Stomach (tissue), 9 donors: ENCODE data around the gene RAD9A. TPM values are rescaled to one million over a fixed set of nuclear protein-coding genes. Genes with fewer than 3 reads are reported as not detected.

Source experiments
- DNase-seq, 2 donors: peaks; one replicate each; pipeline versions ENCODE4 v3.0.0 to v3.0.0-alpha.2; 2013 to 2019
- H3K27ac ChIP-seq, 5 donors: fragments of 200-600 bp in 4 of 5; sonication (generic) in 4 of 5; one replicate each; pipeline ENCODE4 v1.5.1; 2013 to 2019; ENCODE audit warnings: mild to moderate bottlenecking in 1 of 5, moderate library complexity in 1 of 5
- H3K27me3 ChIP-seq, 3 donors: fragments of 200-600 bp; sonication (generic); one replicate each; pipeline ENCODE4 v1.5.1; 2017 to 2019; ENCODE audit warnings: mixed run types in 1 of 3
- H3K36me3 ChIP-seq, 4 donors: fragments of 200-600 bp; sonication (generic); 1 replicate in 3 of 4; 2 replicates in 1 of 4; pipeline ENCODE4 v1.5.1; 2016 to 2019
- H3K4me1 ChIP-seq, 4 donors: fragments of 200-600 bp; sonication (generic); one replicate each; pipeline ENCODE4 v1.5.1; 2016 to 2019
- H3K4me3 ChIP-seq, 4 donors: fragments of 200-600 bp; sonication (generic) in 3 of 4; one replicate each; pipeline ENCODE4 v1.5.1; 2016 to 2019; ENCODE audit warnings: mild to moderate bottlenecking in 1 of 4
- H3K9me3 ChIP-seq, 4 donors: fragments of 200-600 bp; sonication (generic); one replicate each; pipeline ENCODE4 v1.5.1; 2016 to 2019
- CTCF ChIP-seq, 7 experiments: fragments of 450-650 bp in 4 of 7; fragments of 200-600 bp in 3 of 7; sonication (generic) in 3 of 7; IDR thresholded peaks; one replicate each; pipeline ENCODE4 v1.5.1; 2016 to 2019; ENCODE audit warnings: antibody characterized with exemption in 7 of 7, control low read depth in 2 of 7, mild to moderate bottlenecking in 1 of 7
- EP300 ChIP-seq: sonication (generic); formaldehyde crosslinking; IDR thresholded peaks from one replicate; pipeline ENCODE4 v1.6.1; 2017; ENCODE audit warnings: antibody characterized with exemption
- POLR2A ChIP-seq, 4 donors: fragments of 450-650 bp; IDR thresholded peaks; one replicate each; pipeline ENCODE4 v1.6.1; 2016; ENCODE audit warnings: antibody characterized with exemption in 4 of 4, control low read depth in 2 of 4, mild to moderate bottlenecking in 1 of 4, moderate library complexity in 1 of 4
- POLR2AphosphoS5 ChIP-seq, 3 donors: sonication (generic); formaldehyde crosslinking; IDR thresholded peaks; one replicate each; pipeline ENCODE4 v1.6.1; 2016; ENCODE audit warnings: antibody characterized with exemption in 3 of 3
- WGBS, 5 donors: extraction: QIAGEN DNeasy Blood & Tissue Kit in 3 of 5; methylation state at CpG; one replicate each; pipeline versions ENCODE4 v1.1.5 to v1.1.7; 2013 to 2018; 5-methylcytosine and 5-hydroxymethylcytosine counted together
- intact Hi-C: fragments of 100-400 bp; cut with DNase I; formaldehyde crosslinking; loops from one replicate; pipeline ENCODE4 v1.15.1; 2023; ENCODE audit warnings: low total_unique reads
- polyA plus RNA-seq, 3 donors: library from polyadenylated mRNA; stranded (reverse); fragments of 200-250 nt; gene quantifications; one replicate each; pipeline ENCODE4 v1.2.3, GENCODE V29; 2013
- total RNA-seq, 5 donors: library from RNA; depleted of rRNA; stranded (reverse); fragments of >200 nt; gene quantifications; one replicate each; pipeline versions ENCODE4 v1.1.0 to v1.2.3, GENCODE V29; 2014 to 2016
- donor health status: healthy with polysubstance abuse.
- donor health status: Bipolar disorder and iron deficiency.
- donor health status: healthy.

The RAD9A gene
- total and polyA plus RNA-seq, 8 donors = 7.0 to 88.9 (median 28.7) TPM

DNA sequence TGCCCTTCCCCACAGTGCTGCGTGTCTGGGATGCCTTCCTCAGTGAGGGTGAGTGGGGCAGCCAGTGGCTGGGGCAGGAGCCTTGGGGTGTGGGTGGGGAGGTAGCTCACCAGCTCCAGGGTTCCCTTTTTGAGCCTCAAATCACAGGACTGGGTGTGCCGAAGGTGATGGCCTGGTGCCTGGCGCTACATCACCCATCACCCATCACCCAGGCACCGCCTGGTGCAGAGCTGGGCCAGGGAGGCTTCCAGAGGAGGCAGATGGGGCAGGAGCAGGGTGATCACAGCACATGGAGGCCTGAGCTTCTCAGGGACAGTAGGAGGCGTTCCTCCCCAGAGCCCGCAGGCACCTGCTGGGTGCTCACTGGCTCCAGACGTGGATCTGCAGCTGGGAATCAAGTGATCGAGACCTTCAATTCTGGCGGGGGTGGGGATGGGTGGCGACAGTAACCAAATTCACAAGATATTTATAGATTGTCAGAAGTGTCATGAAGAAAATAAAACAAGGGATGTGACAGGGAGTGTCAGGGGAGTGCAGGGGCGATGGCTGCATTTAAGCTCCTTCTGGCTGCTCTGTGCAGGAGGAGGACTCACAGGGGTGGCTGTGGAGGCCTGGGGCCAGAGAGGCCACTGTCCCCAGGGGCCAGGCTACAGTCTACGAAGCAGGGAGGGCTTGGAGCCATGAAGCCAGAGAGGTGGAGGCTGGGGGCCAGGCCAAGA lies 15.3 kb downstream of the RAD9A start:
- H3K27ac ChIP-seq = peak overlapping the region in 2 of 5 donors; percentile 57 to 66
- no peak for DNase-seq
- H3K4me3 ChIP-seq = peak overlapping the region in 2 of 4 donors; percentile 2 to 14

DNA sequence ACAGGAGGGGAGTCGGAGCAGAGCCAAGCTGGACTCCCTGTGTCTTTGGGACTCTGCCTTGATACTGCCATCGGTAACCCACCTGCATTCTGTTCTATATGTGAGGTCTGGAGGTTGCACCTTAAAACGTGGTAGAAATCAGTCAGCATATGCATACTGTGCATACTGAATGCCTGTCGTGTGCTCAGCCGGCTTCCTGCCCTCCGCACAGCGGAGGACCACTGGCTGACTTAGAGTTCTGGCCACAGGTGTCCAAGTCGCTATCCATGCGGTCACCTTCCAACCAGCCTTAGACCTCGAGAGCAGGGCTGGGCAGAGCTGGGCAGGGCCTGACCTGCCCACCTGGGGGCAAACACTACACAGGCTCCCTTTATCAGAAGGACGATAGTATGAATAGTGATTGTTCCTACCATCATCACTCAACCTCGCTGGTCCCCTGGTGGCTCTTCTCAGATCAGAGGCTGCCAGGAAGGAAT lies 15.9 kb downstream of the RAD9A start:
- intact Hi-C loops = no loop called here
- no peak for DNase-seq
- Histone ChIP-seq H3K27me3 (peaks cover 0 to 88% (median 0%) of the 10 kb centered on the region in 3 donors), H3K4me1 (peaks cover under 1 to 51% (median 33%) of the 10 kb centered on the region in 4 donors), H3K9me3 (no peaks in the 10 kb centered on the region), H3K27ac (peak overlapping the region in 2 of 5 donors; percentile 57 to 66), H3K36me3 (no peaks in the 10 kb centered on the region), H3K4me3 (peak overlapping the region in 1 of 4 donors; percentile 14)
- TF ChIP-seq POLR2AphosphoS5 (IDR thresholded peaks at IDR 0.05) (no peak), EP300 (no peak), POLR2A (IDR thresholded peaks at IDR 0.05) (no peak), CTCF (IDR thresholded peaks at IDR 0.05) (no peak)
- WGBS, 5 donors = 46 to 61% (median 56%) methylated on average over 5 to 12 of the region's 12 CpGs

More for the DNA sequence above, 15.3 kb downstream of the RAD9A start:
- intact Hi-C loops = no loop called here
- TF ChIP-seq CTCF (IDR thresholded peaks at IDR 0.05) = no peak
- TF ChIP-seq POLR2A (IDR thresholded peaks at IDR 0.05) = no peak
- no peak for TF ChIP-seq EP300
- TF ChIP-seq POLR2AphosphoS5 (IDR thresholded peaks at IDR 0.05) = no peak
- WGBS, 5 donors = 51 to 61% (median 54%) methylated on average over 9 to 12 of the region's 12 CpGs
- Histone ChIP-seq H3K9me3 (no peaks in the 10 kb centered on the region), H3K27me3 (peaks cover 0 to 82% (median 0%) of the 10 kb centered on the region in 3 donors), H3K36me3 (no peaks in the 10 kb centered on the region), H3K4me1 (peaks cover 7 to 57% (median 38%) of the 10 kb centered on the region in 4 donors)

- Histone ChIP-seq H3K27ac (peak overlapping the region in 3 of 5 donors; percentile 36 to 66 (median 57)), H3K4me1 (peaks cover 0 to 43% (median 31%) of the 10 kb centered on the region in 4 donors), H3K27me3 (peaks cover 0 to 93% (median 0%) of the 10 kb centered on the region in 3 donors), H3K36me3 (no peaks in the 10 kb centered on the region), H3K4me3 (no peak overlapping the region), H3K9me3 (no peaks in the 10 kb centered on the region)
- DNase-seq = no peak
- TF ChIP-seq EP300 = no peak
- TF ChIP-seq POLR2AphosphoS5 (IDR thresholded peaks at IDR 0.05) = no peak
- TF ChIP-seq CTCF (IDR thresholded peaks at IDR 0.05) = no peak
- TF ChIP-seq POLR2A (IDR thresholded peaks at IDR 0.05) = no peak
- intact Hi-C loops = no loop called here
- WGBS, 5 donors = 58 to 83% (median 70%) methylated on average over 6 to 18 of the region's 18 CpGs
Observed at GRCh38 chr11:67408437-67409200, 16.8 kb downstream of the RAD9A start.

DNA sequence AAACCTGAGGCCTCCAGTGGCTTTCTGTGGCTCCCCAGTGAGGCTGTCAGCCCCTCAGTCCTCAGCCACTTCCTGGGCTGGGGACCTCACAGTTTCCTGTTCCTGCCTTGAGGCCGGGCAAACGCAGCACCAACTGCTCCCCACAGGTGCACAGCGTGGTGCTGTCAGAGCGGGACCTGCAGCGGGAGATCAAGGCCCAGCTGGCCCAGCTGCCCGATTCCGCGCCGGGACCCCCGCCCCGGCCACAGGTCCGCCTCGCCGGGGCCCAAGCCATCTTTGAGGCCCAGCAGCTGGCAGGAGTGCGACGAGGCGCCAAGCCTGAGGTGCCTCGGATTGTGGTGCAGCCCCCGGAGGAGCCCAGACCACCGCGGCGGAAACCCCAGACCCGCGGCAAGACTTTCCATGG lies 17.5 kb downstream of the RAD9A start:
- no peaks in the 10 kb centered on the region for H3K9me3 ChIP-seq
- DNase-seq = peak; percentile 57 to 68
- no peaks in the 10 kb centered on the region for H3K36me3 ChIP-seq
- intact Hi-C loops = no loop called here
- H3K27ac ChIP-seq = peak overlapping the region in 4 of 5 donors; percentile 26 to 66 (median 46)
- peaks cover 0 to 90% (median 0%) of the 10 kb centered on the region in 3 donors for H3K27me3 ChIP-seq
- TF ChIP-seq EP300 (no peak), POLR2AphosphoS5 (IDR thresholded peaks at IDR 0.05) (no peak), POLR2A (IDR thresholded peaks at IDR 0.05) (no peak), CTCF (IDR thresholded peaks at IDR 0.05) (no peak)
- peaks cover 0 to 43% (median 31%) of the 10 kb centered on the region in 4 donors for H3K4me1 ChIP-seq
- 63 to 69% (median 68%) methylated on average over 13 to 24 of the region's 24 CpGs for WGBS, 5 donors
- H3K4me3 ChIP-seq = peak overlapping the region in 1 of 4 donors; percentile 9
